HUES6 (cell line): ENCODE results near the gene BBLN.

Experiments
- H3K27ac ChIP-seq: 2 replicates; pipeline ENCODE4 v1.7.0; 2013; ENCODE audit warnings: low read depth, mild to moderate bottlenecking, low read length, inconsistent platforms
- H3K27me3 ChIP-seq: 2 replicates; pipeline ENCODE4 v1.6.1; 2013; ENCODE audit warnings: low read length; ENCODE audit not compliant: control insufficient read depth, insufficient read depth
- H3K36me3 ChIP-seq: 2 replicates; pipeline ENCODE4 v1.6.1; 2013; ENCODE audit warnings: low read length; ENCODE audit not compliant: control insufficient read depth, insufficient read depth
- H3K4me1 ChIP-seq: 2 replicates; pipeline ENCODE4 v1.6.1; 2013; ENCODE audit warnings: low read length; ENCODE audit not compliant: control insufficient read depth, insufficient read depth
- H3K4me3 ChIP-seq: 2 replicates; pipeline ENCODE4 v1.5.1; 2013; ENCODE audit warnings: low read depth, low read length
- H3K9ac ChIP-seq: one replicate; pipeline ENCODE4 v1.6.1; 2013; ENCODE audit warnings: mild to moderate bottlenecking, low read length
- H3K9me3 ChIP-seq: 2 replicates; pipeline ENCODE4 v1.6.1; 2013; ENCODE audit warnings: low read depth, low read length; ENCODE audit not compliant: control insufficient read depth, insufficient read depth

The BBLN gene

GRCh38 chr9:128185979-128186965, 26.2 kb downstream of the BBLN start:
- peaks cover 49% of the 10 kb centered on the region for H3K36me3 ChIP-seq

GRCh38 chr9:128187361-128187760, 27.3 kb downstream of the BBLN start:
- Histone ChIP-seq H3K36me3 (peaks cover 49% of the 10 kb centered on the region), H3K27me3 (no peaks in the 10 kb centered on the region), H3K27ac (no peak overlapping the region), H3K9ac (no peak overlapping the region), H3K4me3 (no peak overlapping the region), H3K4me1 (peaks cover 7% of the 10 kb centered on the region), H3K9me3 (no peaks in the 10 kb centered on the region)

More at GRCh38 chr9:128185979-128186965, 26.2 kb downstream of the BBLN start:
- Histone ChIP-seq H3K9me3 (no peaks in the 10 kb centered on the region), H3K4me1 (peaks cover 7% of the 10 kb centered on the region), H3K9ac (no peak overlapping the region), H3K4me3 (no peak overlapping the region), H3K27me3 (no peaks in the 10 kb centered on the region), H3K27ac (no peak overlapping the region)

DNA sequence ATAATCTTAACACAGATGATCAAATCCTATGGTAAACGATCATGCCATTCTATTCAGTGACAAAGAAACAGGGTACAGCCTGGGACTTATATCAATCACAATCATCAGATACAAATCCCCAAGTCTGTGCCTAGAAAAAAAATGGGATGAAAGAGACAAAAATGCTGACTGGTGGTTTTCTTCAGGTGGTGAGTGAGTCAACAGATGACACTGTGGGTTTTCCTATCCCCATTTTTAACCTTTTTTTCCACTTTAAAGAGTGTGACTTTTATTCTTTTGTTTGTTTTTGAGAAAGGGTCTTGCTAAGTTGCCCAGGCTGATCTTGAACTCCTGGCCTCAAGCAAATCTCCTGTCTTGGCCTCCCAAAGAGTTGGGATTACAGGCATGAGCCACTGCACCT, 28.1 kb downstream of the BBLN start:
- peaks cover 44% of the 10 kb centered on the region for H3K36me3 ChIP-seq

GRCh38 chr9:128190013-128190412, 29.9 kb downstream of the BBLN start:
- Histone ChIP-seq H3K4me3 (no peak overlapping the region), H3K9me3 (no peaks in the 10 kb centered on the region), H3K36me3 (peaks cover 37% of the 10 kb centered on the region), H3K4me1 (peaks cover 7% of the 10 kb centered on the region), H3K27ac (no peak overlapping the region), H3K27me3 (no peaks in the 10 kb centered on the region), H3K9ac (no peak overlapping the region)

More for the DNA sequence above, 28.1 kb downstream of the BBLN start:
- Histone ChIP-seq H3K4me3 (no peak overlapping the region), H3K9me3 (no peaks in the 10 kb centered on the region), H3K9ac (no peak overlapping the region), H3K27ac (no peak overlapping the region), H3K4me1 (peaks cover 7% of the 10 kb centered on the region), H3K27me3 (no peaks in the 10 kb centered on the region)

DNA sequence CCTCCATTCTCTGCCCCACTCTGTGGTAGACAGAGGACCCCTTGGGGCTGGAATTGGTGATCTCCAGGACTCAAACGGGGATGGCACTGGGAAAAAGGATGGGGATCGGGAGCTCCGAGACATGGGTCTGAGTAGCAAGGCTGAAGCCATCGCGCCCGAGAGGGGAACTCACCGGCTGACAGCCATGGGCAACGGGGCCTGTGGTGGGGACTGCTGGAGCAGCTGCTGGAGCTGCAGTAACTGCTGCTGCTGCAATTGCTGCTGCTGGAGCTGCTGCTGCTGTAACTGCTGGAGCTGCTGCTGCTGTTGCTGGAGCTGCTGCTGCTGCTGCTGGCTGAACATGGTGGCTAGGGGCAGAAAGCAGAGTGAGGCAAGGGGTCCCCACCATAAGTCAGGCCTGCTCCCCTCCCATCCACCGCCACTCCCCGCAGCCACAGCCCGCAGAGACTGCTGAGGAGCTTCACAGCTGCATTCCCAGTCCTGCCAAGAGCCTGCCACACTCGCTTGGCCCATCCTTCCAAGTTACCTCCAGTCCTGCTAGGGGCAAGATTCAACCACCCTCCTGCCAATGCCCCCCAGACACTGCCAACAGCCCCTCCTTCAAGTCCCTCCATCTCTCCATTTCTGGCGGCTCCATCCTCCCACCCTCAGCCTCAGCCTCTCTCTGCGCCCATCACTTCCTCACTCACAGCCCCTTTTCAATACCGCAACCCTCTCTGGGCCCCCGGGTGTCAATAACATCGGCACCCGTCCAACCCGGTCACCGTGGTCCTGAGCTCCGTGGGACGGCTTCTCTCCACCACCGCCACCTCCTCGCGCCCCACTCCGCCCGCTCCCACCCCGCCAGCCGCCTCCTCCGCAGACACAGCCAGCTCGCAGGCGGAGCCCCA, 30.7 kb downstream of the BBLN start:
- Histone ChIP-seq H3K9ac (peak overlapping the region; percentile 88), H3K4me1 (peaks cover 7% of the 10 kb centered on the region), H3K27ac (0 out of 2 replicates have a peak overlapping the region, but pooled peaks have one; percentile 42), H3K27me3 (no peaks in the 10 kb centered on the region), H3K4me3 (peak overlapping the region; percentile 92), H3K36me3 (peaks cover 30% of the 10 kb centered on the region), H3K9me3 (no peaks in the 10 kb centered on the region)

DNA sequence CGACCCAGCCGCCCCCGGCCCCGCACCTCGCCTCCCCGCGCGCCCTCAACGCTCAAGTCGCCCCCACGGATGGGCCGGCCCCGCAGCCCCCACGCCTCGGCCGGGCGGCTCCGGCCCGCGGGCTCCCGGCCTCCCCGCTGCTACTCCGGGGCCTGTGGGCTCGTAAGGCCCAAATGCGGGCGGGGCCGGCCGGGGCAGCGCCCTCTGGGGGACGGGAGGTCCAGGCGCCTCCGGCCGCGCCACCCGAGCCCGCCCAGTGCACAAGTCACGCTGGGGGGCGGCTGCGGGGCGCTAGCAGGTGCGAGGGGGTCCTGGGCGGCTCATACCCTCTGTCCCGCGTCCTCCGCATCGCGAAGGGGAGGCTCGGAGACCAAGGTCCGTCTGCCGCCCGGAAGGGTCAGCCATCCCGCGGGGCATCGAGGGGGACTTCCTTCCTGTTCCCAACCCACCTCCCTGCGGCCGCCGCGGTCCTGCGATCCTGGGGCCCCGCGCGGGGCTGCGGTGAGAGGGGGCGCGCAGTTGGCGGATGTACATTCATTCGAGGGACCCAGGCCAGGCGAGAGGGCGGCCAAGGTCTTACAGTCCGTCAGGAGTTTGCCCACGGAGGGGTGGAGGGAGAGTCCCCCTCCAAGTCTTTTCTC, 31.5 kb downstream of the BBLN start, which contains the start of gene CIZ1:
Gene CIZ1, minus strand, starts transcription at position 167 of the 641 bp plus-strand sequence. CDS start 715 bp downstream, outside the sequence.
- peak within 1 kb of the TSS; percentile 88 for H3K9ac ChIP-seq
- H3K9me3 ChIP-seq: no peaks in the 10 kb centered on the region
- H3K4me1 ChIP-seq: peaks cover 7% of the 10 kb centered on the region
- H3K4me3 ChIP-seq: peak within 1 kb of the TSS; percentile 92
- H3K27ac ChIP-seq: peak within 1 kb of the TSS; percentile 74; the same call in 1 of the 2 replicates
- H3K36me3 ChIP-seq: peaks cover 25% of the 10 kb centered on the region
- no peaks in the 10 kb centered on the region for H3K27me3 ChIP-seq

DNA sequence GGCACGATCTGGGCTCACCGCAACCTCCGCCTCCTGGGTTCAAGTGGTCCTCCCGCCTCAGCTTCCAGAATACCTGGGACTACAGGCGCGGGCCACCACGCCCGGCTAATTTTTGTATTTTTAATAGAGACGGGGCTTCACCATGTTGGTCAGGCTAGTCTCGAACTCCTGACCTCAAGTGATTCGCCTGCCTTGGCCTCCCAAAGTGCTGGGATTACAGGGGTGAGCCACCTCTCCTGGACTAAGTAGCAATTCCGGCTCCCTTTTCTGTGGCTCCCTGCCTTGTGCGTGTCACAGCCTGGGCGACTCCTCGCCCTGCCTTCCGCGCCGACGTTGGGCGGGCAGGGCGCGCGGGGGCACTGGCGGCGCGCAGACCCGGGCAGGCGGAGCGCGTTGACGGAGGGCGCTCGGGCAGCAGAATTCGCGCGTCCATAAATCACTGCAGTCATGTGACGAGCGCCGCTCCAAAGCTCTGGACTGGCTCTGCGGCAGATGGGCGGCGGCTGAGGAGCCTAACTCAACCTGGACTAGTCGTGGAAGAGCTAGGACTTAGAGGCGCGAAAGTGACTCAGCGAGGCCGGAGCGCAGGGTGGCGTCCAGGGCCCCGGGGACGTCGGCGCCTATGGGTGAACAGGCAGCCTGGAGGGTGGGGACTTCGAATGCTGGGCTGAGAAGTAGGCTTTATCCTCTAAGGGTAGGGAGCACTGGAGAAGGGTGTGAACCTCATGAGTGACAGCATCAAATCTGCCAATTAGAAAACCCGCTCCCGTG, 32.7 kb downstream of the BBLN start:
- H3K27ac ChIP-seq: no peak overlapping the region
- H3K36me3 ChIP-seq: peaks cover 16% of the 10 kb centered on the region
- H3K4me3 ChIP-seq: peak overlapping the region; percentile 40; the same call in 1 of the 2 replicates
- no peaks in the 10 kb centered on the region for H3K9me3 ChIP-seq
- H3K4me1 ChIP-seq: peaks cover 7% of the 10 kb centered on the region
- H3K9ac ChIP-seq: no peak overlapping the region
- H3K27me3 ChIP-seq: no peaks in the 10 kb centered on the region

- peaks cover 7% of the 10 kb centered on the region for H3K4me1 ChIP-seq
- no peaks in the 10 kb centered on the region for H3K9me3 ChIP-seq
- no peak overlapping the region for H3K9ac ChIP-seq
- peak overlapping the region; percentile 40; the same call in 1 of the 2 replicates for H3K4me3 ChIP-seq
- no peaks in the 10 kb centered on the region for H3K27me3 ChIP-seq
- no peak overlapping the region for H3K27ac ChIP-seq
- peaks cover 10% of the 10 kb centered on the region for H3K36me3 ChIP-seq
Observed at GRCh38 chr9:128193469-128194096, 33.5 kb downstream of the BBLN start.

DNA sequence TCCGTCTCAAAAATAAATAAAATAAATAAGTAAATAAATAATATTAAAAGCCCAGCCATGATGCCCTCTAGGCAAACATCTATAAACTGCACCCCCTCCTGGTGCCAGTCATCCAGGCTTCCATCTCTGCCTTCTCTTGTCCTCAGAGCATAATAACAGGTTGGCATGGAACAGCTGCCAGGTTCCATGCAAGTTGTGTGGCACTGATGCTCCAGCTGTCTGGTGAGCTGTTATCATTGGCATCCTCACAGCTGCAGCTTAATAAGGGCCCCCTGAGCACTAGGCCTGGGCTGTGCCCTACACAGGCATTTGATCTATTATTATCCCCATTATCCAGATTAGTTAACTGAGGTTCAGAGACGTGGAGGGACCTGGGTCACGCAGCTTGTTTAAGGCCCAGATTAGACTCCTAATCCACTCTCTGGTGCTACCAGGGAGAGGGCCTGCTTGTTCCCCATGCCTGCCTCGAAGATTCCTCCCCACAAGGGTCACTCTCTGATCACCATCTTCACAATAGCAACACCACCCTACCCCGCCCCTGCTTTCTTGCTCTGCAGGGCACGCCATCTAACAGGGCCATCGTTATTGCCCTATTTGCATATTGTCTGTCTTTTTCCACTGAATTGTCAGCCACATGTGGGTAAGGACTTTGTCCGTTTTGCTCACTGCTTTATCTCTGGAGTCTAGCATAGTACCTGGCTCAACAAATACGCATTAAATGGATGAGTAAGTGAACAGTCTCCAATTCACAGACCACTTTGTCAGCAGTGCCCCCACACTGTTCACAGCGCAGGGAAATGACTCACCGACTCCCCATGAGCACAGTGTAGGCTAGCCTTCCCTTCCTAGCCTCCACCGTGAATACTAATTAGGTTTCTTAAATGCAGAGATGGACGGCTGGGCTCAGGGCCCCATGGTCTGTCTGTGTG, 41.6 kb downstream of the BBLN start:
- no peaks in the 10 kb centered on the region for H3K9me3 ChIP-seq
- H3K4me3 ChIP-seq: no peak overlapping the region
- 0 out of 2 replicates have a peak, but pooled peaks cover 2% of the 10 kb centered on the region for H3K36me3 ChIP-seq
- peaks cover 26% of the 10 kb centered on the region for H3K4me1 ChIP-seq
- no peaks in the 10 kb centered on the region for H3K27me3 ChIP-seq
- peak overlapping the region; percentile 2; the same call in 1 of the 2 replicates for H3K27ac ChIP-seq
- peak overlapping the region; percentile 29 for H3K9ac ChIP-seq
